Colonic mucosa (tissue), 4 donors: ENCODE data around the gene GINS1. TPM values are rescaled to one million over a fixed set of nuclear protein-coding genes. Genes with fewer than 3 reads are reported as not detected.
A peak's percentile ranks its signal among the peaks of the same experiment; 100 is the strongest.
"Not testable (repeated sequence)": the region's sequence is repeated elsewhere in the genome, so short reads cannot be mapped to it uniquely, and the experiment has no call there.

Experiments used
- DNase-seq: peaks from one replicate; pipeline ENCODE4 v3.0.0-alpha.2; 2020
- H3K27ac ChIP-seq: fragments of 200-600 bp; one replicate; pipeline ENCODE4 v1.8.0; 2021
- H3K27me3 ChIP-seq: fragments of 200-600 bp; one replicate; pipeline ENCODE4 v1.8.0; 2021
- H3K36me3 ChIP-seq: fragments of 200-600 bp; one replicate; pipeline ENCODE4 v1.8.0; 2021
- H3K4me1 ChIP-seq: fragments of 200-600 bp; one replicate; pipeline ENCODE4 v1.8.0; 2021; ENCODE audit warnings: mild to moderate bottlenecking
- H3K4me3 ChIP-seq: fragments of 200-600 bp; one replicate; pipeline ENCODE4 v1.8.0; 2021
- H3K9ac ChIP-seq, 2 donors: one replicate each; pipeline ENCODE4 v1.7.0; 2013; ENCODE audit warnings: control low read depth in 2 of 2, low read depth in 2 of 2, low read length in 2 of 2
- H3K9me3 ChIP-seq: fragments of 200-600 bp; one replicate; pipeline ENCODE4 v1.8.0; 2021
- intact Hi-C: fragments of 100-400 bp; cut with DNase I; formaldehyde crosslinking; loops from one replicate; pipeline ENCODE4 v1.14.1; 2022
- total RNA-seq, 2 donors: library from RNA; stranded (reverse); fragmentation: NEBNext Ultra II Directional in 1 of 2; extraction: Animal tissue kit (Norgen Biotek cat#: 25700) in 1 of 2; gene quantifications; one replicate each; pipeline ENCODE4 v1.2.1, GENCODE V29; 2021
- TF ChIP-seq, protein P1 (sequence below): fragments of 200-600 bp; IDR thresholded peaks from one replicate; pipeline ENCODE4 v1.8.0; 2022; ENCODE audit warnings: antibody characterized with exemption, mild to moderate bottlenecking
- donor health status: healthy.
- donor health status: DM: no; HTN: no; CAD: no.
- donor health status: DM: no; HTN: no; CAD: no.

The GINS1 gene
- total RNA-seq, 2 donors from 2014 or later: 5.4 to 24.0 TPM

- no peak overlapping the region for H3K4me3 ChIP-seq
- no peak overlapping the region for H3K9ac ChIP-seq
- no peak overlapping the region for H3K27ac ChIP-seq
- no peaks in the 10 kb centered on the region for H3K36me3 ChIP-seq
- no peaks in the 10 kb centered on the region for H3K9me3 ChIP-seq
- intact Hi-C loops: no loop called here
- no peak for DNase-seq
- H3K27me3 ChIP-seq: no peaks in the 10 kb centered on the region
- TF ChIP-seq, protein P1, sequence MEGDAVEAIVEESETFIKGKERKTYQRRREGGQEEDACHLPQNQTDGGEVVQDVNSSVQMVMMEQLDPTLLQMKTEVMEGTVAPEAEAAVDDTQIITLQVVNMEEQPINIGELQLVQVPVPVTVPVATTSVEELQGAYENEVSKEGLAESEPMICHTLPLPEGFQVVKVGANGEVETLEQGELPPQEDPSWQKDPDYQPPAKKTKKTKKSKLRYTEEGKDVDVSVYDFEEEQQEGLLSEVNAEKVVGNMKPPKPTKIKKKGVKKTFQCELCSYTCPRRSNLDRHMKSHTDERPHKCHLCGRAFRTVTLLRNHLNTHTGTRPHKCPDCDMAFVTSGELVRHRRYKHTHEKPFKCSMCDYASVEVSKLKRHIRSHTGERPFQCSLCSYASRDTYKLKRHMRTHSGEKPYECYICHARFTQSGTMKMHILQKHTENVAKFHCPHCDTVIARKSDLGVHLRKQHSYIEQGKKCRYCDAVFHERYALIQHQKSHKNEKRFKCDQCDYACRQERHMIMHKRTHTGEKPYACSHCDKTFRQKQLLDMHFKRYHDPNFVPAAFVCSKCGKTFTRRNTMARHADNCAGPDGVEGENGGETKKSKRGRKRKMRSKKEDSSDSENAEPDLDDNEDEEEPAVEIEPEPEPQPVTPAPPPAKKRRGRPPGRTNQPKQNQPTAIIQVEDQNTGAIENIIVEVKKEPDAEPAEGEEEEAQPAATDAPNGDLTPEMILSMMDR: no peak
- H3K4me1 ChIP-seq: no peaks in the 10 kb centered on the region
Observed at GRCh38 chr20:25468126-25469075, 60.9 kb downstream of the GINS1 start.

DNA sequence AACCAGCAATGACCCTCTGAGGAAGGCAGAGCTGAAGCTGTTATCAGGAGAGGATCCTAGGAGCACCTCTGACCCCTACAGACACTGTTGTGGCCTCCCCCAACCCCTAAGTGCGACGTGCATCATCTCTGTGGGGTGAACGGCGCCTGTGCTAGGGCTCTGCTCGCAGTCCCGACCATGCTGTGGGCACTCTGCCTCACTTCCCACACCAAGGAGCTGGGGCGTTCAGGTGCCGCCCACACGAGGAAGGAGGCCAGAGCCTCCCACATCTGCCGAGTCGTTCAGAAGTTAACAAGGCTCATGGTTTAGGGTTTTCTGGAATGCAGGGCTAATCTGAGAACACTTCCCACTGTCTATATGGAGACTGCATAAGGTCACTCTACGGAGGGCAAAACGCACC is 62.1 kb downstream of the GINS1 start:
- Histone ChIP-seq H3K4me1 (no peaks in the 10 kb centered on the region), H3K4me3 (no peak overlapping the region), H3K36me3 (no peaks in the 10 kb centered on the region), H3K27ac (no peak overlapping the region), H3K9me3 (no peaks in the 10 kb centered on the region), H3K27me3 (no peaks in the 10 kb centered on the region), H3K9ac (no peak overlapping the region)
- intact Hi-C loops: no loop called here
- TF ChIP-seq, protein P1: no peak
- no peak for DNase-seq

- intact Hi-C loops: loop anchor here (10.0 kb wide), 1 partner anchor 785 kb away; no protein-coding TSS in a partner anchor
- Histone ChIP-seq H3K9ac (no peak overlapping the region), H3K36me3 (no peaks in the 10 kb centered on the region), H3K27ac (no peak overlapping the region), H3K4me1 (no peaks in the 10 kb centered on the region), H3K4me3 (no peak overlapping the region), H3K27me3 (no peaks in the 10 kb centered on the region), H3K9me3 (no peaks in the 10 kb centered on the region)
- peak; percentile 39 for DNase-seq
- TF ChIP-seq, protein P1: peak; percentile 22
Observed at GRCh38 chr20:25470045-25470444, 62.6 kb downstream of the GINS1 start.

GRCh38 chr20:25471020-25471419 is 63.5 kb downstream of the GINS1 start:
- Histone ChIP-seq H3K9me3 (no peaks in the 10 kb centered on the region), H3K9ac (no peak overlapping the region), H3K27ac (no peak overlapping the region), H3K36me3 (no peaks in the 10 kb centered on the region), H3K4me1 (no peaks in the 10 kb centered on the region), H3K27me3 (no peaks in the 10 kb centered on the region), H3K4me3 (no peak overlapping the region)
- no peak for DNase-seq
- intact Hi-C loops: loop anchor here (10.0 kb wide), 1 partner anchor 784 kb away; no protein-coding TSS in a partner anchor
- TF ChIP-seq, protein P1: no peak

DNA sequence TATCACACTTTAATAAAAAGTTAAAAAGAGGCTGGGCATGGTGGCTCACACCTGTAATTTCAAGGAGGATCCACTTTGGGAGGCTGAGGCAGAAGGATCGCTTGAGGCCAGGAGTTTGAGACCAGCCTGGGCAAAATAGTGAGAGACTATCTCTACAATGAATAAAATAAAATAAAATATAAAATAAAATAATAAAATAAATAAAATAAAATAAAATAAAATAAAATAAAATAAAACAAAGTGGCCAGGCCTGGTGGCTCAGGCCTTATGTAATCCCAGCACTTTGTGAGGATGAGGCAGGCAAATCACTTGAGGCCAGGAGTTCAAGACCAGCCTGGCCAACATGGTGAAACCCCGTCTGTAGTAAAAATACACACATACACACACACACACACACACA is 65.8 kb downstream of the GINS1 start:
- intact Hi-C loops: loop anchor here (10.0 kb wide), 1 partner anchor 782 kb away; no protein-coding TSS in a partner anchor
- H3K9me3 ChIP-seq, H3K27ac ChIP-seq, H3K4me1 ChIP-seq, H3K4me3 ChIP-seq, H3K27me3 ChIP-seq, DNase-seq, H3K36me3 ChIP-seq, H3K9ac ChIP-seq: not testable (repeated sequence)
